Natural killer cell (primary cell): Measurements from ENCODE around the gene TFB1M. TPM values are rescaled to one million over a fixed set of nuclear protein-coding genes. Genes with fewer than 3 reads are reported as not detected.
"Not testable (repeated sequence)": the region's sequence is repeated elsewhere in the genome, so short reads cannot be mapped to it uniquely, and the experiment has no call there.

Experiments used
- ATAC-seq, 3 donors: fragments of 150-1000 bp in 2 of 3; fragments of 200-7000 bp in 1 of 3; cut with Tn5 transposase; 1 replicate in 1 of 3; 2 replicates in 2 of 3; pipeline ENCODE4 v1.10.0; 2021; ENCODE audit warnings: mild to moderate bottlenecking in 2 of 3, moderate library complexity in 2 of 3
- DNase-seq, 2 donors: peaks; one replicate each; pipeline versions ENCODE4 v3.0.0 to v3.0.0-alpha.2; 2013 to 2021; ENCODE audit warnings: mixed read lengths in 1 of 2
- H3K27ac ChIP-seq: one replicate; pipeline ENCODE4 v1.5.1; 2013; ENCODE audit warnings: mild to moderate bottlenecking, low read length
- H3K27me3 ChIP-seq: one replicate; pipeline ENCODE4 v1.6.1; 2013; ENCODE audit warnings: low read length; ENCODE audit not compliant: control insufficient read depth, insufficient read depth
- H3K36me3 ChIP-seq: one replicate; pipeline ENCODE4 v1.6.1; 2013; ENCODE audit warnings: low read length; ENCODE audit not compliant: control insufficient read depth, insufficient read depth
- H3K4me1 ChIP-seq: one replicate; pipeline ENCODE4 v1.6.1; 2013; ENCODE audit warnings: low read length; ENCODE audit not compliant: control insufficient read depth, insufficient read depth
- H3K4me3 ChIP-seq: one replicate; pipeline ENCODE4 v1.5.1; 2013; ENCODE audit warnings: low read length
- H3K9me3 ChIP-seq: one replicate; pipeline ENCODE4 v1.6.1; 2013; ENCODE audit warnings: low read length; ENCODE audit not compliant: control insufficient read depth, insufficient read depth
- H3K27ac Mint-ChIP-seq, 2 donors: one replicate each; pipeline ENCODE4 v1.8.0; 2022; ENCODE audit warnings: mild to moderate bottlenecking in 2 of 2, mixed read lengths in 2 of 2, moderate library complexity in 1 of 2
- H3K27me3 Mint-ChIP-seq, 2 donors: one replicate each; pipeline ENCODE4 v1.8.0; 2022; ENCODE audit warnings: low read depth in 2 of 2, mixed read lengths in 2 of 2
- H3K36me3 Mint-ChIP-seq: one replicate; pipeline ENCODE4 v1.8.0; 2022; ENCODE audit warnings: mixed read lengths
- H3K4me1 Mint-ChIP-seq, 2 donors: one replicate each; pipeline ENCODE4 v1.8.0; 2022; ENCODE audit warnings: mixed read lengths in 2 of 2
- H3K4me3 Mint-ChIP-seq: one replicate; pipeline ENCODE4 v1.8.0; 2022; ENCODE audit warnings: mild to moderate bottlenecking, moderate library complexity, mixed read lengths
- H3K9me3 Mint-ChIP-seq, 2 donors: one replicate each; pipeline ENCODE4 v1.8.0; 2022; ENCODE audit warnings: mixed read lengths in 2 of 2
- CTCF ChIP-seq: fragments of 200-600 bp; IDR thresholded peaks from one replicate; pipeline ENCODE4 v1.8.0; 2022; ENCODE audit warnings: antibody characterized with exemption
- WGBS: methylation state at CpG from one replicate; pipeline ENCODE4 v1.1.7; 2013; ENCODE audit warnings: missing lambda C conversion rate; ENCODE audit not compliant: insufficient coverage; 5-methylcytosine and 5-hydroxymethylcytosine counted together
- intact Hi-C: fragments of 100-400 bp; cut with micrococcal nuclease; formaldehyde crosslinking; loops from one replicate; pipeline ENCODE4 v1.14.2; 2022
- total RNA-seq, 4 donors: library from RNA; stranded (reverse); fragments of 120-200 nt in 1 of 4; gene quantifications; one replicate each; pipeline versions ENCODE4 v1.2.3 to v1.2.4, GENCODE V29; 2013 to 2022

Gene TFB1M
- total RNA-seq, 3 donors from 2014 or later (not counting 1 experiment from before 2014, with no cell fraction given), result 14.1 to 20.1 (median 17.1) TPM

DNA sequence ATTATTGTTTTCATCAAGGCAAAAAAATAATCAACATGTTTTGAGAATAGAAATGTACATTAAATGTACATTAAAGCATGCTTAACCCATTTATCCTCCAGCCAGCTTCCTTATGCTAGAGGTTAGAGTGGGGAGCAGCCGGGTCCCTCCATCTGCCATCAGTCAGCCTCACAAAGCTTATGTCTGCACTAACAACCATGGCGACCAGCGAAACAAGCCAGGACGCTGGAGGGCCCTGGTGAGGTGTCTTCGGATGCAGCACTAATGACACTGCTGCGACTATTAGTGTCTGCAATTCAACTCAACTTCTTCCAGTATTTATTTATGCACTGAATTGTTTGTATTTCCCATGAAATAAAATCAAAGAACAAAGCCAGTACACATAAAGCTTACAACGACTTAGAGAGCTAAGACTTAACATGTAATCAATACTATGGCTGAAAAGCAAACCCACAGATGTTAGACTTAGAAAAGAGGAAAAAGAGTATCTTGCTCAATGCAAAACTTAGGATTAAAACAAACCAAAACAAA is 43.7 kb downstream of the TFB1M start:
- TF ChIP-seq CTCF, result no peak
- WGBS, result 88% methylated on average over 5 of the region's 7 CpGs
- ATAC-seq (no peak), DNase-seq (no peak)
- Histone ChIP-seq H3K9me3 (no peaks in the 10 kb centered on the region), H3K27ac (no peak overlapping the region), H3K4me3 (no peak overlapping the region), H3K36me3 (peaks cover 16% of the 10 kb centered on the region), H3K4me1 (no peaks in the 10 kb centered on the region), H3K27me3 (no peaks in the 10 kb centered on the region)
- Mint-ChIP-seq H3K4me3 (no peak overlapping the region), H3K9me3 (no peaks in the 10 kb centered on the region), H3K27me3 (no peaks in the 10 kb centered on the region), H3K27ac (no peak overlapping the region), H3K4me1 (peaks cover 6 to 11% of the 10 kb centered on the region in 2 donors), H3K36me3 (no peaks in the 10 kb centered on the region)
- intact Hi-C loops, result no loop called here

GRCh38 chr6:155269765-155270164 is 44.5 kb downstream of the TFB1M start:
- no peak for ATAC-seq
- Histone ChIP-seq H3K4me3 (no peak overlapping the region), H3K9me3 (no peaks in the 10 kb centered on the region), H3K36me3 (peaks cover 21% of the 10 kb centered on the region), H3K27me3 (no peaks in the 10 kb centered on the region), H3K27ac (no peak overlapping the region), H3K4me1 (no peaks in the 10 kb centered on the region)
- DNase-seq, result no peak
- Mint-ChIP-seq H3K36me3 (no peaks in the 10 kb centered on the region), H3K27ac (no peak overlapping the region), H3K4me3 (no peak overlapping the region), H3K9me3 (no peaks in the 10 kb centered on the region), H3K4me1 (peaks cover 6 to 11% of the 10 kb centered on the region in 2 donors), H3K27me3 (no peaks in the 10 kb centered on the region)
- TF ChIP-seq CTCF, result no peak
- intact Hi-C loops, result no loop called here
- WGBS, result 99% methylated on average over 3 of the region's 3 CpGs

DNA sequence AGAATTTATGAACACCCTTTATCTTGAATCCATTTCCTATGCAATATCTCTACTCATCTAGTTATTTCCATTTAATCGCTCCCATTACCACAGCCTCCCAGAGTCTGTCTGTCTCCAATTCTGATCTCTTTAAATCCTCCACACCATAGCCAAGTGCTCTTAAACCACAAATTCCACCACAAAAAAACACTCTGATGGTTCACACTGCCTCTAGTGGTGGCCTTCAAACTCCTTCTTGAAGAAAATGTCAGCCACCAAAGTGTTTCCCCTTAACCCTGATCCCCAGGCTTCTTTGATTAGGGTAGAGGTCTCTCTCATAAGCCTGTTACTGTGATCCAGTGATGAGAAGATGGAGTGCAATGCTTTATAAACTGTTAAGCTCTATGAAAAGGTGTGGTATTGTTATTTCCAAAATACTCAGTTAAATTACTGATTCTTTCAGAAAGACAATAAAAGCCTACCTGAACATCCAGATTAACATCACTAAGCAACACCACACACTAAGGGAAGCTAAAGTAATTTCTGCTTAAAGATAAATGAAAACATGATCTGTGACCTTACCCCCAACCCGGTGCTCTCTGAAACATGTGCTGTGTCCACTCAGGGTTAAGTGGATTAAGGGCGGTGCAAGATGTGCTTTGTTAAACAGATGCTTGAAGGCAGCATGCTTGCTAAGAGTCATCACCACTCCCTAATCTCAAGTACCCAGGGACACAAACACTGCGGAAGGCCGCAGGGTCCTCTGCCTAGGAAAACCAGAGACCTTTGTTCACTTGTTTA is 46.0 kb downstream of the TFB1M start:
- H3K4me1 Mint-ChIP-seq, H3K27ac Mint-ChIP-seq, H3K4me3 ChIP-seq, H3K27me3 ChIP-seq, H3K9me3 ChIP-seq, H3K4me1 ChIP-seq, H3K9me3 Mint-ChIP-seq, H3K27me3 Mint-ChIP-seq, H3K27ac ChIP-seq, intact Hi-C loops, H3K36me3 Mint-ChIP-seq, H3K4me3 Mint-ChIP-seq: not testable (repeated sequence)
- peaks cover 21% of the 10 kb centered on the region for H3K36me3 ChIP-seq
- DNase-seq (peak in 1 of 2 donors; percentile 57), ATAC-seq (peak; percentile 60 to 70 (median 64))
- TF ChIP-seq CTCF, result peak; percentile 32
- 94% methylated on average over 2 of the region's 5 CpGs for WGBS
